DND-41 (cell line): ENCODE data around the gene C4BPA.

Source experiments
- EZH2 ChIP-seq: IDR thresholded peaks from 3 replicates; pipeline ENCODE4 v1.6.1; 2012; ENCODE audit warnings: borderline replicate concordance, low read depth, mild to moderate bottlenecking, moderate library complexity, low read length, inconsistent platforms; ENCODE audit not compliant: severe bottlenecking
- TF ChIP-seq, protein P1 (sequence below): IDR thresholded peaks from 2 replicates; pipeline ENCODE4 v1.5.1; 2012; ENCODE audit warnings: borderline replicate concordance, low read length, moderate library complexity, mild to moderate bottlenecking; ENCODE audit not compliant: poor library complexity, severe bottlenecking; ENCODE audit errors: extremely low read depth

DNA sequence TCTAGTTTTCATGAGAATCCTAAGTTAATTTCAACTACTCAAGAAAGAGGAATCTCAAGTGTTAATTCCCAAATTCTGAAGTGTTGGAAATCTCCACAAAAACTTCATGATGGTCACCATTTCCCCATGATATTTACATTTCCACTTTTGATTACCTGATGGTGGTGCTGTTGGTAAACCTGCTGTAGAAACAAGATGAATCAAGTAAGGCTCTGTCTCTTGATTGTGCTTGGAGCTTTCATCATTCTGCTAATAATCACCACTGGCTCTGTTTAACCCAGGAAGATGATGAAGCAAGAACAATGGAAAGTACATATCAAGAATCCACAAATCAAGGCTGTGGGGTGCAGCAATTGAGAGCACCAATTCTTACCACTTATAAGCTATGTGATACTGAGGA lies 77.8 kb downstream of the C4BPA start:
- TF ChIP-seq, protein P1, sequence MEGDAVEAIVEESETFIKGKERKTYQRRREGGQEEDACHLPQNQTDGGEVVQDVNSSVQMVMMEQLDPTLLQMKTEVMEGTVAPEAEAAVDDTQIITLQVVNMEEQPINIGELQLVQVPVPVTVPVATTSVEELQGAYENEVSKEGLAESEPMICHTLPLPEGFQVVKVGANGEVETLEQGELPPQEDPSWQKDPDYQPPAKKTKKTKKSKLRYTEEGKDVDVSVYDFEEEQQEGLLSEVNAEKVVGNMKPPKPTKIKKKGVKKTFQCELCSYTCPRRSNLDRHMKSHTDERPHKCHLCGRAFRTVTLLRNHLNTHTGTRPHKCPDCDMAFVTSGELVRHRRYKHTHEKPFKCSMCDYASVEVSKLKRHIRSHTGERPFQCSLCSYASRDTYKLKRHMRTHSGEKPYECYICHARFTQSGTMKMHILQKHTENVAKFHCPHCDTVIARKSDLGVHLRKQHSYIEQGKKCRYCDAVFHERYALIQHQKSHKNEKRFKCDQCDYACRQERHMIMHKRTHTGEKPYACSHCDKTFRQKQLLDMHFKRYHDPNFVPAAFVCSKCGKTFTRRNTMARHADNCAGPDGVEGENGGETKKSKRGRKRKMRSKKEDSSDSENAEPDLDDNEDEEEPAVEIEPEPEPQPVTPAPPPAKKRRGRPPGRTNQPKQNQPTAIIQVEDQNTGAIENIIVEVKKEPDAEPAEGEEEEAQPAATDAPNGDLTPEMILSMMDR, result no peak
- TF ChIP-seq EZH2, result no peak
